HepG2 (cell line): ENCODE results near the gene P2RY12. TPM values are rescaled to one million over a fixed set of nuclear protein-coding genes. Genes with fewer than 3 reads are reported as not detected.

Experiments used
- ATAC-seq: fragments of 200-7000 bp; cut with Tn5 transposase; 3 replicates; pipeline ENCODE4 v1.9.1; 2020; ENCODE audit warnings: mild to moderate bottlenecking, moderate library complexity
- BruUV-seq: library from RNA; stranded (reverse); fragments of 400-500 nt; replicated peaks from 2 replicates; lab custom pipeline; 2021; lab: Mats Ljungman, UMichigan
- CTCF ChIA-PET: fragments of 300-600 bp; formaldehyde crosslinking; extraction: SDS; loops from one replicate; lab custom pipeline; 2021; ENCODE audit warnings: low total read pairs, inconsistent platforms, low intra/inter-chr PET ratio; lab: Yijun Ruan, JAX
- POLR2A ChIA-PET: fragments of 350-600 bp; sonication (Branson Sonifier 250); formaldehyde crosslinking; loops from one replicate; lab custom pipeline; 2020; ENCODE audit warnings: antibody characterized with exemption, inconsistent platforms; lab: Yijun Ruan, JAX
- DNase-seq: peaks from one replicate; pipeline ENCODE4 v3.0.0-alpha.2; 2015; ENCODE audit warnings: low spot score
- FAIRE-seq: peaks from 3 replicates; lab custom pipeline; 2011; peaks lifted over from hg19 to GRCh38; lab: Jason Lieb, UNC
- H2AFZ ChIP-seq: one replicate; pipeline ENCODE4 v1.6.1; 2011; ENCODE audit warnings: low read length, inconsistent platforms
- H3K27ac ChIP-seq: fragments of 300-600 bp; 3 replicates; pipeline ENCODE4 v1.8.0; 2011; ENCODE audit warnings: mixed run types, mild to moderate bottlenecking, mixed read lengths, low read length, inconsistent platforms; ENCODE audit not compliant: insufficient read depth; ENCODE audit errors: extremely low read length
- H3K27me3 ChIP-seq, 2 experiments: fragments of 200-600 bp in 1 of 2; 2 replicates in 1 of 2; 3 replicates in 1 of 2; pipeline versions ENCODE4 v1.6.0 to v1.8.0; 2011; ENCODE audit warnings: low read length in 2 of 2, mild to moderate bottlenecking in 2 of 2, moderate library complexity in 2 of 2, inconsistent platforms in 1 of 2; ENCODE audit not compliant: insufficient read depth in 2 of 2, control insufficient read depth in 1 of 2
- H3K36me3 ChIP-seq, 2 experiments: fragments of 200-600 bp in 1 of 2; replicated peaks in 1 of 2; 2 replicates in 1 of 2; 3 replicates in 1 of 2; pipeline versions ENCODE4 v1.5.1 to v1.8.0; 2011; ENCODE audit warnings: low read length in 2 of 2, inconsistent platforms in 1 of 2; ENCODE audit not compliant: insufficient read depth in 2 of 2, control insufficient read depth in 1 of 2
- H3K4me1 ChIP-seq: 2 replicates; pipeline ENCODE4 v1.5.1; 2012; ENCODE audit warnings: low read length, inconsistent platforms; ENCODE audit not compliant: insufficient read depth
- H3K4me2 ChIP-seq: 2 replicates; pipeline ENCODE4 v1.6.0; 2011; ENCODE audit warnings: low read depth, low read length, inconsistent platforms
- H3K4me3 ChIP-seq, 3 experiments: fragments of 200-600 bp in 1 of 3; sonication (generic), shearing (Covaris generic) in 1 of 3; replicated peaks in 1 of 3; 2 replicates each; pipeline ENCODE4 v1.5.1; 2011 to 2016; ENCODE audit warnings: low read length in 3 of 3, inconsistent platforms in 2 of 3, low read depth in 2 of 3, mild to moderate bottlenecking in 2 of 3, control low read depth in 1 of 3, mixed read lengths in 1 of 3; ENCODE audit not compliant: insufficient read depth in 1 of 3
- H3K79me2 ChIP-seq: one replicate; pipeline ENCODE4 v1.6.1; 2011; ENCODE audit warnings: low read length, inconsistent platforms; ENCODE audit not compliant: insufficient read depth
- H3K9ac ChIP-seq: 2 replicates; pipeline ENCODE4 v1.6.0; 2011; ENCODE audit warnings: mild to moderate bottlenecking, low read depth, low read length, inconsistent platforms; ENCODE audit not compliant: insufficient read depth
- H3K9me3 ChIP-seq: 2 replicates; pipeline ENCODE4 v1.5.1; 2012; ENCODE audit warnings: mild to moderate bottlenecking, low read length
- H4K20me1 ChIP-seq: 2 replicates; pipeline ENCODE4 v1.6.0; 2011; ENCODE audit warnings: inconsistent platforms, mild to moderate bottlenecking, low read length, moderate library complexity; ENCODE audit not compliant: insufficient read depth
- EHMT2 ChIP-seq: fragments of 200-600 bp; sonication (generic); IDR thresholded peaks from 2 replicates; pipeline ENCODE4 v1.7.0; 2017; ENCODE audit warnings: antibody characterized with exemption, low read depth, low read length, borderline replicate concordance
- FLYWCH1 ChIP-seq: sonication (generic); formaldehyde crosslinking; IDR thresholded peaks from 2 replicates; pipeline ENCODE4 v1.8.1; 2023; ENCODE audit warnings: mild to moderate bottlenecking, missing genetic modification reagents
- GFI1 ChIP-seq: sonication (generic); formaldehyde crosslinking; IDR thresholded peaks from 2 replicates; pipeline ENCODE4 v1.5.0; 2020; ENCODE audit warnings: missing genetic modification reagents, mild to moderate bottlenecking, borderline replicate concordance
- MATR3 ChIP-seq: sonication (generic); formaldehyde crosslinking; IDR thresholded peaks from 2 replicates; pipeline ENCODE4 v1.4.0; 2020; ENCODE audit warnings: missing genetic modification reagents
- ONECUT2 ChIP-seq: sonication (generic); formaldehyde crosslinking; IDR thresholded peaks from 2 replicates; pipeline ENCODE4 v1.4.0; 2020; ENCODE audit warnings: missing genetic modification reagents
- SUZ12 ChIP-seq: fragments of 150-350 bp; IDR thresholded peaks from 2 replicates; pipeline ENCODE4 v1.6.1; 2014; ENCODE audit warnings: low read depth, low read length
- ZBTB20 ChIP-seq: sonication (generic); formaldehyde crosslinking; IDR thresholded peaks from 2 replicates; pipeline ENCODE4 v1.8.1; 2023; ENCODE audit warnings: missing genetic modification reagents, low read depth, mild to moderate bottlenecking, borderline replicate concordance
- ZFP62 ChIP-seq: sonication (generic); formaldehyde crosslinking; IDR thresholded peaks from 2 replicates; pipeline ENCODE4 v1.4.0; 2020; ENCODE audit warnings: missing genetic modification reagents
- ZNF83 ChIP-seq: sonication (generic); formaldehyde crosslinking; IDR thresholded peaks from 2 replicates; pipeline ENCODE4 v1.4.0; 2020; ENCODE audit warnings: missing genetic modification reagents, mild to moderate bottlenecking, borderline replicate concordance
- ZSCAN9 ChIP-seq: IDR thresholded peaks from 2 replicates; pipeline ENCODE4 v1.6.1; 2016; ENCODE audit warnings: borderline replicate concordance
- WGBS: methylation state at CpG from one replicate; pipeline ENCODE4 v1.1.6; 2017; ENCODE audit warnings: low lambda C conversion rate; 5-methylcytosine and 5-hydroxymethylcytosine counted together
- in situ Hi-C: cut with HindIII; loops from 2 replicates; pipeline ENCODE4 v1.10.0; 2017; ENCODE audit warnings: low pct_unique_long_range_greater_than_20kb; ENCODE audit not compliant: extremely low pct_ligation_motif_present
- intact Hi-C: fragments of 100-400 bp; cut with micrococcal nuclease; formaldehyde crosslinking; loops from one replicate; pipeline ENCODE4 v1.10.0; 2022; ENCODE audit not compliant: unreplicated experiment
- polyA plus RNA-seq, 8 experiments: library from polyadenylated mRNA; depleted of rRNA in 3 of 8; stranded (reverse) in 7 of 8; unstranded in 1 of 8; fragments of >200 nt; fragmentation: Illumina TruSeq in 4 of 8; extraction: Trizol in 4 of 8; gene quantifications; 2 replicates each; pipeline versions ENCODE4 v1.2.1 to v1.2.3, GENCODE V29; 2011 to 2016; ENCODE audit warnings: low read depth in 4 of 8, missing spikeins in 1 of 8, mixed read lengths in 1 of 8; ENCODE audit not compliant: insufficient read depth in 1 of 8
- total RNA-seq, 5 experiments: library from RNA; depleted of rRNA; stranded (reverse); fragments of >200 nt; fragmentation: Illumina TruSeq; extraction: Trizol; gene quantifications; 2 replicates each; pipeline ENCODE4 v1.2.3, GENCODE V29; 2016; ENCODE audit warnings: low read depth in 1 of 5
- TF ChIP-seq, protein P1 (sequence below): sonication (generic); formaldehyde crosslinking; IDR thresholded peaks from 2 replicates; pipeline ENCODE4 v1.9.0; 2021; ENCODE audit warnings: missing genetic modification reagents, borderline replicate concordance
- TF ChIP-seq, protein P2 (sequence below), 2 experiments: sonication (generic) in 1 of 2; formaldehyde crosslinking in 1 of 2; IDR thresholded peaks; 2 replicates each; pipeline versions ENCODE4 v1.4.0 to v1.6.1; 2016 to 2020; ENCODE audit warnings: borderline replicate concordance in 1 of 2, low read depth in 1 of 2, mild to moderate bottlenecking in 1 of 2, missing genetic modification reagents in 1 of 2
- TF ChIP-seq, protein P3 (sequence below): sonication (generic); formaldehyde crosslinking; IDR thresholded peaks from 2 replicates; pipeline ENCODE4 v1.9.0; 2022; ENCODE audit warnings: missing genetic modification reagents, mild to moderate bottlenecking, borderline replicate concordance

Gene P2RY12
- total and polyA plus RNA-seq, 2 of the 13 experiments (the other 11 are each of a cell fraction or from before 2014, with no cell fraction given), result not detected

DNA sequence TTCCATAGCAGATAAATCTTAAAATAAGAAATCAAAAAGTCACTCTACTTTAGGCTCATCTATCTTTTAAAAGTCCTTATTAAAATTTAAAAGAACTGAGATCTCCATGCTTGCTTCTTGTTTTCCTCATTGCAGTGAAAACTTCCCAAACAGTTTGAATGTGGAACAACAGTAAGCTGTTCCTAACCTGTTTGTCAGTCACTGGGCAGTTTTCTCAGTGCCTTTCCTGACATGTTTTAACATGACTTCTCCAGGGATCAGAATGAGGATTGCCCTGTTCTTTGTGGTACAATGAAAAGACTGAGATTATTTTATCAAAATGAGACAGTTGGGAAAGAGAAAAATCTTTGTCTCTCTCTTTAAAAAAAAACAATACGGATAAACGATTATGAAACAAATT is 68.7 kb downstream of the P2RY12 start:
- Histone ChIP-seq H4K20me1 (no peaks in the 10 kb centered on the region), H3K9me3 (no peaks in the 10 kb centered on the region), H3K36me3 (no peaks in the 10 kb centered on the region), H3K9ac (no peak overlapping the region), H3K27me3 (no peaks in the 10 kb centered on the region), H3K4me3 (no peak overlapping the region), H3K27ac (no peak overlapping the region), H3K79me2 (no peaks in the 10 kb centered on the region), H2AFZ (no peak overlapping the region), H3K4me1 (no peaks in the 10 kb centered on the region), H3K4me2 (no peak overlapping the region)
- ChIA-PET POLR2A (no interaction called here), CTCF (no interaction called here)
- TF ChIP-seq, protein P1, sequence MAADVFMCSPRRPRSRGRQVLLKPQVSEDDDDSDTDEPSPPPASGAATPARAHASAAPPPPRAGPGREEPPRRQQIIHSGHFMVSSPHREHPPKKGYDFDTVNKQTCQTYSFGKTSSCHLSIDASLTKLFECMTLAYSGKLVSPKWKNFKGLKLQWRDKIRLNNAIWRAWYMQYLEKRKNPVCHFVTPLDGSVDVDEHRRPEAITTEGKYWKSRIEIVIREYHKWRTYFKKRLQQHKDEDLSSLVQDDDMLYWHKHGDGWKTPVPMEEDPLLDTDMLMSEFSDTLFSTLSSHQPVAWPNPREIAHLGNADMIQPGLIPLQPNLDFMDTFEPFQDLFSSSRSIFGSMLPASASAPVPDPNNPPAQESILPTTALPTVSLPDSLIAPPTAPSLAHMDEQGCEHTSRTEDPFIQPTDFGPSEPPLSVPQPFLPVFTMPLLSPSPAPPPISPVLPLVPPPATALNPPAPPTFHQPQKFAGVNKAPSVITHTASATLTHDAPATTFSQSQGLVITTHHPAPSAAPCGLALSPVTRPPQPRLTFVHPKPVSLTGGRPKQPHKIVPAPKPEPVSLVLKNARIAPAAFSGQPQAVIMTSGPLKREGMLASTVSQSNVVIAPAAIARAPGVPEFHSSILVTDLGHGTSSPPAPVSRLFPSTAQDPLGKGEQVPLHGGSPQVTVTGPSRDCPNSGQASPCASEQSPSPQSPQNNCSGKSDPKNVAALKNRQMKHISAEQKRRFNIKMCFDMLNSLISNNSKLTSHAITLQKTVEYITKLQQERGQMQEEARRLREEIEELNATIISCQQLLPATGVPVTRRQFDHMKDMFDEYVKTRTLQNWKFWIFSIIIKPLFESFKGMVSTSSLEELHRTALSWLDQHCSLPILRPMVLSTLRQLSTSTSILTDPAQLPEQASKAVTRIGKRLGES (CRISPR knock-in tag), result no peak
- TF ChIP-seq, protein P2, sequence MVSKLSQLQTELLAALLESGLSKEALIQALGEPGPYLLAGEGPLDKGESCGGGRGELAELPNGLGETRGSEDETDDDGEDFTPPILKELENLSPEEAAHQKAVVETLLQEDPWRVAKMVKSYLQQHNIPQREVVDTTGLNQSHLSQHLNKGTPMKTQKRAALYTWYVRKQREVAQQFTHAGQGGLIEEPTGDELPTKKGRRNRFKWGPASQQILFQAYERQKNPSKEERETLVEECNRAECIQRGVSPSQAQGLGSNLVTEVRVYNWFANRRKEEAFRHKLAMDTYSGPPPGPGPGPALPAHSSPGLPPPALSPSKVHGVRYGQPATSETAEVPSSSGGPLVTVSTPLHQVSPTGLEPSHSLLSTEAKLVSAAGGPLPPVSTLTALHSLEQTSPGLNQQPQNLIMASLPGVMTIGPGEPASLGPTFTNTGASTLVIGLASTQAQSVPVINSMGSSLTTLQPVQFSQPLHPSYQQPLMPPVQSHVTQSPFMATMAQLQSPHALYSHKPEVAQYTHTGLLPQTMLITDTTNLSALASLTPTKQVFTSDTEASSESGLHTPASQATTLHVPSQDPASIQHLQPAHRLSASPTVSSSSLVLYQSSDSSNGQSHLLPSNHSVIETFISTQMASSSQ (IDR thresholded peaks at IDR 0.05; ENCODE audit: low read depth), result no peak
- TF ChIP-seq, protein P2 (CRISPR knock-in tag; IDR thresholded peaks at IDR 0.05; ENCODE audit: borderline replicate concordance), result no peak
- TF ChIP-seq ONECUT2 (CRISPR knock-in tag), result no peak
- no peak for TF ChIP-seq FLYWCH1 (CRISPR knock-in tag)
- TF ChIP-seq ZSCAN9 (CRISPR knock-in tag), result no peak
- TF ChIP-seq ZBTB20 (CRISPR knock-in tag), result no peak
- no peak for TF ChIP-seq MATR3 (CRISPR knock-in tag)
- TF ChIP-seq ZFP62, result no peak
- no peak for TF ChIP-seq EHMT2
- no peak for TF ChIP-seq ZNF83 (CRISPR knock-in tag)
- no peak for TF ChIP-seq SUZ12
- TF ChIP-seq GFI1 (CRISPR knock-in tag), result no peak
- TF ChIP-seq, protein P3, sequence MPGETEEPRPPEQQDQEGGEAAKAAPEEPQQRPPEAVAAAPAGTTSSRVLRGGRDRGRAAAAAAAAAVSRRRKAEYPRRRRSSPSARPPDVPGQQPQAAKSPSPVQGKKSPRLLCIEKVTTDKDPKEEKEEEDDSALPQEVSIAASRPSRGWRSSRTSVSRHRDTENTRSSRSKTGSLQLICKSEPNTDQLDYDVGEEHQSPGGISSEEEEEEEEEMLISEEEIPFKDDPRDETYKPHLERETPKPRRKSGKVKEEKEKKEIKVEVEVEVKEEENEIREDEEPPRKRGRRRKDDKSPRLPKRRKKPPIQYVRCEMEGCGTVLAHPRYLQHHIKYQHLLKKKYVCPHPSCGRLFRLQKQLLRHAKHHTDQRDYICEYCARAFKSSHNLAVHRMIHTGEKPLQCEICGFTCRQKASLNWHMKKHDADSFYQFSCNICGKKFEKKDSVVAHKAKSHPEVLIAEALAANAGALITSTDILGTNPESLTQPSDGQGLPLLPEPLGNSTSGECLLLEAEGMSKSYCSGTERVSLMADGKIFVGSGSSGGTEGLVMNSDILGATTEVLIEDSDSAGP, result no peak
- intact Hi-C loops (no loop called here), in situ Hi-C loops (no loop called here)
- no peak for FAIRE-seq
- DNase-seq, result no peak
- no TSS peak for BruUV-seq
- ATAC-seq, result no peak
- WGBS, result 86% methylated on average over 2 of the region's 2 CpGs
